Hepatocyte (in vitro differentiated cells): ENCODE results near the gene PTPRR. TPM values are rescaled to one million over a fixed set of nuclear protein-coding genes. Genes with fewer than 3 reads are reported as not detected.
A peak's percentile ranks its signal among the peaks of the same experiment; 100 is the strongest.

ENCODE experiments used
- DNase-seq: peaks from one replicate; pipeline ENCODE4 v3.0.0-alpha.2; 2016; ENCODE audit warnings: low spot score
- H2AFZ ChIP-seq: fragments of 200-600 bp; sonication (generic); 2 replicates; pipeline ENCODE4 v1.6.0; 2016; ENCODE audit warnings: antibody characterized with exemption, mild to moderate bottlenecking
- H3K27ac ChIP-seq: fragments of 200-600 bp; sonication (generic); 2 replicates; pipeline ENCODE4 v1.5.1; 2016; ENCODE audit warnings: mild to moderate bottlenecking
- H3K27me3 ChIP-seq: fragments of 200-600 bp; sonication (generic); 2 replicates; pipeline ENCODE4 v1.6.1; 2016
- H3K36me3 ChIP-seq: fragments of 200-600 bp; sonication (generic); replicated peaks from 2 replicates; pipeline ENCODE4 v1.5.1; 2016; ENCODE audit warnings: low read depth; ENCODE audit not compliant: insufficient read depth
- H3K4me1 ChIP-seq: fragments of 200-600 bp; sonication (generic); 2 replicates; pipeline ENCODE4 v1.5.1; 2016; ENCODE audit warnings: mild to moderate bottlenecking, moderate library complexity; ENCODE audit not compliant: insufficient read depth
- H3K4me2 ChIP-seq: fragments of 200-600 bp; sonication (generic); 2 replicates; pipeline ENCODE4 v1.6.0; 2016
- H3K4me3 ChIP-seq: fragments of 200-600 bp; sonication (generic); 2 replicates; pipeline ENCODE4 v1.5.1; 2016; ENCODE audit warnings: mild to moderate bottlenecking
- H3K79me2 ChIP-seq: fragments of 200-600 bp; sonication (generic); 2 replicates; pipeline ENCODE4 v1.6.0; 2017; ENCODE audit warnings: mild to moderate bottlenecking
- H3K9me2 ChIP-seq: fragments of 200-600 bp; sonication (generic); replicated peaks from 2 replicates; pipeline ENCODE4 v1.6.0; 2017; ENCODE audit warnings: mild to moderate bottlenecking; ENCODE audit not compliant: insufficient read depth
- H3K9me3 ChIP-seq: fragments of 200-600 bp; sonication (generic); 2 replicates; pipeline ENCODE4 v1.5.1; 2016; ENCODE audit warnings: low read depth, mild to moderate bottlenecking
- H4K20me1 ChIP-seq: fragments of 200-600 bp; sonication (generic); 2 replicates; pipeline ENCODE4 v1.6.0; 2016; ENCODE audit warnings: mild to moderate bottlenecking; ENCODE audit not compliant: insufficient read depth, poor library complexity, severe bottlenecking
- CTCF ChIP-seq: fragments of 200-600 bp; sonication (generic); IDR thresholded peaks from 2 replicates; pipeline ENCODE4 v1.5.1; 2016; ENCODE audit warnings: antibody characterized with exemption, mild to moderate bottlenecking; ENCODE audit not compliant: poor library complexity
- EZH2 ChIP-seq: fragments of 200-600 bp; sonication (generic); IDR thresholded peaks from 2 replicates; pipeline ENCODE4 v1.6.1; 2016; ENCODE audit warnings: antibody characterized with exemption, mild to moderate bottlenecking, borderline replicate concordance
- EZH2phosphoT487 ChIP-seq: fragments of 200-600 bp; sonication (generic); IDR thresholded peaks from one replicate; pipeline ENCODE4 v1.6.1; 2018; ENCODE audit warnings: antibody characterized with exemption, mild to moderate bottlenecking, low read depth, moderate library complexity; ENCODE audit not compliant: unreplicated experiment, severe bottlenecking
- WGBS: methylation state at CpG from one replicate; pipeline ENCODE4 v1.1.6; 2016; ENCODE audit warnings: low lambda C conversion rate; ENCODE audit errors: missing lambda C conversion rate; 5-methylcytosine and 5-hydroxymethylcytosine counted together
- polyA plus RNA-seq: library from polyadenylated mRNA; unstranded; fragments of >200 nt; fragmentation: Nextera tagmentation; extraction: Ambion mirVana; gene quantifications from 2 replicates; pipeline ENCODE4 v1.2.1, GENCODE V29; 2016
- total RNA-seq: library from RNA; depleted of rRNA; stranded (reverse); fragments of >200 nt; gene quantifications from 2 replicates; pipeline ENCODE4 v1.2.3, GENCODE V29; 2014

Gene PTPRR
- total and polyA plus RNA-seq, 2 experiments from 2014 or later, result 1.9 to 4.8 TPM

DNA sequence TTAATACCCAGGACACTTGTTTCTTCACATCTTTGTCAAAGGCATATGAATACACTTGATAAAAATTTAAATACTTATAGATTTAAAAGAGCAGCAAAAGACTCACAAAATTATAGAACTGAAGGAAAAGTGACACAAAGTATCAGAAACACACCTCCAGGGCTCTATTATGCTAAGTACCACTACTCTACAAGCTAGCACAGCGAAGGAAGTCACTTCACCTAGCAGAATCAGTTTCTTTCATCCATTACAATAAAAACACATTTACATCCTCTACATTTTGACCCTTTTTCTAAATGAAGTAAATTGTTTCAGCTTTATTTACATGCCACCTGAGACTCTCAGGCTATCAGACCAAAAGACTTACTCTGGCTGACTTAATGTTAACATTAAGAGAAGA is 256.7 kb downstream of the PTPRR start:
- no peaks in the 10 kb centered on the region for H3K9me3 ChIP-seq
- no peaks in the 10 kb centered on the region for H3K4me1 ChIP-seq
- no peaks in the 10 kb centered on the region for H4K20me1 ChIP-seq
- H3K27me3 ChIP-seq, result peaks cover 3% of the 10 kb centered on the region
- no peak for DNase-seq
- H3K36me3 ChIP-seq, result no peaks in the 10 kb centered on the region
- H3K27ac ChIP-seq, result no peak overlapping the region
- H3K4me3 ChIP-seq, result no peak overlapping the region
- no peak overlapping the region for H2AFZ ChIP-seq
- no peaks in the 10 kb centered on the region for H3K79me2 ChIP-seq
- no peak overlapping the region for H3K4me2 ChIP-seq
- no peaks in the 10 kb centered on the region for H3K9me2 ChIP-seq
- 88% methylated on average over 1 of the region's 1 CpG for WGBS
- TF ChIP-seq CTCF (no peak), EZH2phosphoT487 (no peak), EZH2 (no peak)

DNA sequence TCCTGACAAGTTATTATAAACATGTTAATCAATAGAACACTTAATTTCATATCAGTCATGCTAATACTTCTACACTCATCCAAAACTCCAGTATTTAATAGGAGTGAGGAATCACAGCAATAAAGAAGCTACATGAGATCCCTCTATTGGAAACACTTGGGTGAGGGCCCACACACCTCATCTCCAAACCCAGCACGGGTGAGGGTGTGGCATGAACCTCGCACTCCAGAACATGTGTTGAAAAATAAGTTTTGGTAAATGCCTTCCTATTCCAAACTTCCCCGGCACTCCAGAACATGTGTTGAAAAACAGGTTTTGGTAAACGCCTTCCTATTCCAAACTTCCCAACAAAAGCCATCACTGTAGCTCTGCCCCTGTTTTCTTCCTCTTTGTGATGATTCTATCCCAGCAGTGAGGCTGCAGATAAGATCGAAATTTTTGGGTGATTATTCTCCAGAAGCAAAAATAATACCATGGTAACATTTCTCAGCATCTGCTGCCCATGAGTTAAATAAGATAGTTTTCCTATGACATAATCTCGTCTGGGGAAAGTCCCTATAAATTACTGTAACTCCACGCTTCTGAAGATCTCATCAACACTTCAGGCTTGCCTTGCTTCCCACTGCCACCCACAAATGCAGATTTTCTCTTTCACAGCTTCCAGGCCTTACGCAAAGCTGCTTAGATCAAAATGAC is 258.9 kb downstream of the PTPRR start:
- no peaks in the 10 kb centered on the region for H4K20me1 ChIP-seq
- H3K27ac ChIP-seq, result no peak overlapping the region
- TF ChIP-seq EZH2, result no peak
- TF ChIP-seq EZH2phosphoT487, result no peak
- TF ChIP-seq CTCF, result no peak
- no peaks in the 10 kb centered on the region for H3K79me2 ChIP-seq
- H3K27me3 ChIP-seq, result peaks cover 3% of the 10 kb centered on the region
- H3K9me3 ChIP-seq, result no peaks in the 10 kb centered on the region
- H3K4me2 ChIP-seq, result no peak overlapping the region
- no peak for DNase-seq
- no peak overlapping the region for H3K4me3 ChIP-seq
- no peaks in the 10 kb centered on the region for H3K36me3 ChIP-seq
- WGBS, result 82% methylated on average over 8 of the region's 8 CpGs
- no peaks in the 10 kb centered on the region for H3K9me2 ChIP-seq
- H2AFZ ChIP-seq, result no peak overlapping the region
- no peaks in the 10 kb centered on the region for H3K4me1 ChIP-seq

- Histone ChIP-seq H3K9me3 (no peaks in the 10 kb centered on the region), H3K4me1 (no peaks in the 10 kb centered on the region), H4K20me1 (no peaks in the 10 kb centered on the region), H3K36me3 (no peaks in the 10 kb centered on the region), H3K27ac (no peak overlapping the region), H3K9me2 (no peaks in the 10 kb centered on the region), H3K27me3 (peaks cover 3% of the 10 kb centered on the region), H3K79me2 (no peaks in the 10 kb centered on the region), H2AFZ (no peak overlapping the region), H3K4me3 (no peak overlapping the region), H3K4me2 (no peak overlapping the region)
- WGBS, result 92% methylated on average over 5 of the region's 5 CpGs
- DNase-seq, result peak; percentile 9
- TF ChIP-seq EZH2phosphoT487, result no peak
- no peak for TF ChIP-seq EZH2
- TF ChIP-seq CTCF, result no peak
Observed at GRCh38 chr12:70660620-70661219, 259.8 kb downstream of the PTPRR start.
